Rectal smooth muscle tissue (tissue), 1 donor: ENCODE data around the gene OAS3.
"Not testable (repeated sequence)": the region's sequence is repeated elsewhere in the genome, so short reads cannot be mapped to it uniquely, and the experiment has no call there.

Experiments
- H3K27ac ChIP-seq: one replicate; pipeline ENCODE4 v1.7.0; 2013; ENCODE audit warnings: low read depth, low read length, inconsistent platforms
- H3K27me3 ChIP-seq: one replicate; pipeline ENCODE4 v1.7.0; 2013; ENCODE audit warnings: low read length; ENCODE audit not compliant: control insufficient read depth, insufficient read depth
- H3K36me3 ChIP-seq: one replicate; pipeline ENCODE4 v1.7.0; 2013; ENCODE audit warnings: low read length; ENCODE audit not compliant: control insufficient read depth, insufficient read depth
- H3K4me1 ChIP-seq: one replicate; pipeline ENCODE4 v1.7.0; 2013; ENCODE audit warnings: low read length; ENCODE audit not compliant: control insufficient read depth, insufficient read depth
- H3K4me3 ChIP-seq: one replicate; pipeline ENCODE4 v1.7.0; 2013; ENCODE audit warnings: low read length
- H3K9ac ChIP-seq: one replicate; pipeline ENCODE4 v1.7.0; 2013; ENCODE audit warnings: low read length

The OAS3 gene

DNA sequence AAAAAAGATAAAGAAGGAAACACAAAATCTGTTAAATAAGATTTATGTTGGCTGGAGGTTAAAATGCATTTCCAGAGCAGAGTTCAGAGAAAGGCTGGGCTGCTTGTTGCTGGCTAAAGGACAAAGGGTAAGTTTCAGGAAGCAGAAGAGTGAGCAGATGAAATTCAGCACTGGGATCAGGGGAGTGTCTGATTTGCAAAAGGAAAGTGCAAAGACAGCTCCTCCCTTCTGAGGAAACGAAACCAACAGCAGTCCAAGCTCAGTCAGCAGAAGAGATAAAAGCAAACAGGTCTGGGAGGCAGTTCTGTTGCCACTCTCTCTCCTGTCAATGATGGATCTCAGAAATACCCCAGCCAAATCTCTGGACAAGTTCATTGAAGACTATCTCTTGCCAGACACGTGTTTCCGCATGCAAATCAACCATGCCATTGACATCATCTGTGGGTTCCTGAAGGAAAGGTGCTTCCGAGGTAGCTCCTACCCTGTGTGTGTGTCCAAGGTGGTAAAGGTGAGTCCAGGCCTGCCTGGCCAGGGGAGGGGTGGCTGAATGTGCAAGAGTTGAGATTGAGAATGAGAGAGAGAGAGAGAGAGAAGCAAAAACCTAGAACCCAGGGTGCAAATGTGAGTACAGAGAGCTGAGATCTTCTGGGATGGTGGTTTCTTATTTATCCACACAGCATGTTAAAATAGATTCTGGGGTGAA is 31.4 kb upstream of the OAS3 start, which contains the start of gene OAS1:
TSS of gene OAS1 (plus strand) at position 251 of the 703 bp plus-strand sequence. CDS start at position 329, 78 bp downstream.
- peak within 1 kb of the TSS; percentile 86 for H3K9ac ChIP-seq
- peak within 1 kb of the TSS; percentile 91 for H3K4me3 ChIP-seq
- H3K4me1 ChIP-seq, result peaks cover 6% of the 10 kb centered on the region
- H3K27me3 ChIP-seq, result no peaks in the 10 kb centered on the region
- H3K36me3 ChIP-seq, result peaks cover 5% of the 10 kb centered on the region
- H3K27ac ChIP-seq, result peak within 1 kb of the TSS; percentile 67

DNA sequence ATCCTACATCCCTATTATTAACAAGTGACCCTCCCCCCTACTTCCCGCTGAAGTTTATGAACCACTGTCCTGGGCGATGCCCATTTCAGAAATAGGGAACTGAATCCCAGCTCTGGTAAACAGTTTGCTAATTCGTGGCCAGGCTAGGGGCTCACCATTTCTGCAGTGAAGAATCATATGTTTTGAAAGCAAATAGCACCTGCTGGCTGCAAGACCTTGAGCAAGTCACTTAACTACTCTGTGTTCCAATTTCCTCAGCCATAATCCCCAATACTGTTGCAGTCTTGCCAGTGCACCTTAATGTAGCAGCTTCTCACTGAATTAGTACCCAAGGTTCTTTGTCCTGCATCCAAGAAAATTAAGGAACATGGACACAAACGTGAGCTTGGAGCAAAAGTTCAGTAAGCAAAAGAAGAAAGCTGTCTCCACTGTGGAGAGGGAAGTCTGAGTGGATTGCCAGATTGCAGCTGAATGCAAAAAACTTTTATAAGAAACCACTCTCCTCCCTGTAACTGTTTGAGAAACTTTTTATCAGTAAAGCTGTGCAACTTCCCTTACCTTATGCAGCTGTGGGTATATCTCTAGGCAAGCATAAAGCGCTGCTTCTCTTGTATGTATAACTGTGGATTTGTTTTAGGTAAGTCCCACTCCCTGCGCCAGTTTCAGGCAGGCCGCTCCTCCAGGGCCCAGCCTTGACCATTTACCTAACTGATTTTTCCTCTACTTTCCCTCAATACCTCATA is 30.7 kb upstream of the OAS3 start:
- peaks cover 6% of the 10 kb centered on the region for H3K4me1 ChIP-seq
- H3K27me3 ChIP-seq, result no peaks in the 10 kb centered on the region
- peaks cover 5% of the 10 kb centered on the region for H3K36me3 ChIP-seq
- peak overlapping the region; percentile 67 for H3K27ac ChIP-seq
- no peak overlapping the region for H3K9ac ChIP-seq
- H3K4me3 ChIP-seq, result peak overlapping the region; percentile 91

DNA sequence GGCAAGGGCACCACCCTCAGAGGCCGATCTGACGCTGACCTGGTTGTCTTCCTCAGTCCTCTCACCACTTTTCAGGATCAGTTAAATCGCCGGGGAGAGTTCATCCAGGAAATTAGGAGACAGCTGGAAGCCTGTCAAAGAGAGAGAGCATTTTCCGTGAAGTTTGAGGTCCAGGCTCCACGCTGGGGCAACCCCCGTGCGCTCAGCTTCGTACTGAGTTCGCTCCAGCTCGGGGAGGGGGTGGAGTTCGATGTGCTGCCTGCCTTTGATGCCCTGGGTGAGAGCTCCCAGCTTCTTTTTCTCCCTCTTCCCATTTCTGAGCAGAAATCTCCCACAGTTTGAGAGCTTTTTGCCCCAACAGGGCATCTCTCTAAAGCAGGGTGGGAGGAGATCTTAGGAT is 29.7 kb upstream of the OAS3 start:
- Histone ChIP-seq H3K36me3 (peaks cover 5% of the 10 kb centered on the region), H3K4me1 (peaks cover 6% of the 10 kb centered on the region), H3K4me3 (peak overlapping the region; percentile 91), H3K27ac (no peak overlapping the region), H3K27me3 (no peaks in the 10 kb centered on the region), H3K9ac (no peak overlapping the region)

DNA sequence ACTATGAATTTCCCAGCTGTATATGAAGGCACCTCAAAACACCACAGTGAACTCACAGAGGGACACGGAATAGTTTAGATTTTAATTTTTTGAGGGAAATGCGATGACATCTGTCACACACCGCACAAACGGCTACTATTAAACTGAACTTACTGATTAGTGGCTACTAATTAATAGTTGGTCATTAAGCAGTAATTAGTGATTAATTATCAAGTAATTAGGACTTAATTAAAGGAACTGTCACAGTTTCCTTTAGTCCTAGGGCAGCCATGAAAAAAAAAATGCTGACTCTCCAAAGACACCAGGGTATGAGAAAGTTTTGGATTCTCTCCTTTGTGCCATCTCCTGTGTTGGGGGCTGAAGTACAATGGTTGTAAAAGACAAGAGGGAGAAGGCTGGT is 28.6 kb upstream of the OAS3 start:
- Histone ChIP-seq H3K36me3 (peaks cover 5% of the 10 kb centered on the region), H3K9ac (no peak overlapping the region), H3K27me3 (no peaks in the 10 kb centered on the region), H3K27ac (no peak overlapping the region), H3K4me3 (no peak overlapping the region), H3K4me1 (peaks cover 6% of the 10 kb centered on the region)

DNA sequence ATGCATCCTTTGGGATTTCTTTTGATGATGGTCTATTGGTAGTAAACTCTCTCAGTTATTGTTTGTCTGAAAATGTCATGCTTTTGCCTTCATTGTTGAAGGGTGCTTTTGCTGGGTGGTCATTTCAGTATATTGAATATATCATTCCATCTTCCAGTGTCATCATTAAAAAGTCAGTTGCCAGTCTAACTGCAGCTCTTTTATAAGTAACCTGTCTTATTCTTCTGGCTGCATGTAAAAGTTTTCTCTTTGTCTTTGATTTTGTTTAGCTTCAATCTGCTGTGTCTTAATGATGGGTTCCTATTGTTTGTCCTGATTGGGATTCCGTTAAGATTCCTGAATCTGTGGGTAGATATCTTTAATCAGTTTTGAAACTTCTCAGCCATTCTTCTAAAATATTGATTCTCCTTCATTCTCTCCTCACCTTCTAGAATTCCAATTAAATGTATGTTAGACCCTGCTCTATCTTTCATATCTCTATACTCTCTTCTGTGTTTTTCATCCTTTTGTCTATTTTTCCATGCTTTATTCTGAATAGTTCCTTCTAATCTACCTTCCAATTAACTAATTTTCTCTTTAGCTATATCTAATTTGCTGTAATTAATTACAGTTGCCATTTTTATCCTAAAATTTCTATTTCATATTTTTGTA is 25.1 kb upstream of the OAS3 start:
- no peak overlapping the region for H3K9ac ChIP-seq
- H3K36me3 ChIP-seq, result peaks cover 9% of the 10 kb centered on the region
- no peak overlapping the region for H3K4me3 ChIP-seq
- no peaks in the 10 kb centered on the region for H3K4me1 ChIP-seq
- no peak overlapping the region for H3K27ac ChIP-seq
- H3K27me3 ChIP-seq, result no peaks in the 10 kb centered on the region

DNA sequence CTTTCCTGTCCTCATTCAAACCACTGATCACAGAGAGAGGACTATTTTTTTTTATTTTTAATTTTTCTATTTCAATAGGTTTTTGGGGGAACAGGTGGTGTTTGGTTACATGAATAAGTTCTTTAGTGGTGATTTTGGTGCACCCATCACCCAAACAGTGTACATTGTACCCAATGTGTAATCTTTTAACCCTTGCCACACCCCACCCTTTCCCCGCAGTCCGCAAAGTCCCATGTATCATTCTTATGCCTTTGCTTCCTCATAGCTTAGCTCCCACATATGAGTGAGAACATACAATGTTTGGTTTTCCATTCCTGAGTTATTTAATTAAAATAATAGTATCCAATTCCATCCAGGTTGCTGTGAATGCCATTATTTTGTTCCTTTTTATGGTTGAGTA is 24.4 kb upstream of the OAS3 start:
- H3K9ac ChIP-seq, H3K27me3 ChIP-seq, H3K36me3 ChIP-seq: not testable (repeated sequence)

DNA sequence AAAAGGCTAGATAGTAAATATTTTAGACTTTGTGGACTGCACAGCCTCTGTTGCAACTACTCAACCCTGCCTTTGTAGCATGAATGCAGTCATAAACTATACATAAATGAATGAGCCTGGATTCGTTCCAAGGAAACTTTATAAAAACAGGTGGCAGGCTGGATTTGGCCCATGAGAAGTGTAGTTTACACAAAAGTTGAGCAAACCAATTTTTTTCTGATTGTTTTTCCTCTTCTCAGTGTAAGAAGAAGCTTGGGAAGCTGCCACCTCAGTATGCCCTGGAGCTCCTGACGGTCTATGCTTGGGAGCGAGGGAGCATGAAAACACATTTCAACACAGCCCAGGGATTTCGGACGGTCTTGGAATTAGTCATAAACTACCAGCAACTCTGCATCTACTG is 22.0 kb upstream of the OAS3 start:
- Histone ChIP-seq H3K4me1 (no peaks in the 10 kb centered on the region), H3K36me3 (peaks cover 13% of the 10 kb centered on the region), H3K4me3 (no peak overlapping the region), H3K27me3 (no peaks in the 10 kb centered on the region), H3K27ac (no peak overlapping the region), H3K9ac (no peak overlapping the region)

More for the DNA sequence above, 24.4 kb upstream of the OAS3 start:
- not testable (repeated sequence) for H3K4me3 ChIP-seq, H3K4me1 ChIP-seq, H3K27ac ChIP-seq

DNA sequence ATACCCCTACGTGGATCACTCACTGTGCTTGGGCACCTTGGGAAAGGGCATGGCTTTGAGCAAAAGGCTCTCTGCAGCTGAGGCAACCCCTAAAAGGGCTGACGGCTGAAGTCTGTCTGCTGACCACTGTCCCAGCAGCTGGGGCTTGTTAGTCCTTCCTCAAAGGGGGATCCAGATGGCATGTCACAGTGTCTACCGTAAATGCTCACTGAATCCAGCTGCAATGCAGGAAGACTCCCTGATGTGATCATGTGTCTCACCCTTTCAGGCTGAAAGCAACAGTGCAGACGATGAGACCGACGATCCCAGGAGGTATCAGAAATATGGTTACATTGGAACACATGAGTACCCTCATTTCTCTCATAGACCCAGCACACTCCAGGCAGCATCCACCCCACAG is 19.2 kb upstream of the OAS3 start:
- H3K9ac ChIP-seq, result no peak overlapping the region
- H3K27ac ChIP-seq, result no peak overlapping the region

DNA sequence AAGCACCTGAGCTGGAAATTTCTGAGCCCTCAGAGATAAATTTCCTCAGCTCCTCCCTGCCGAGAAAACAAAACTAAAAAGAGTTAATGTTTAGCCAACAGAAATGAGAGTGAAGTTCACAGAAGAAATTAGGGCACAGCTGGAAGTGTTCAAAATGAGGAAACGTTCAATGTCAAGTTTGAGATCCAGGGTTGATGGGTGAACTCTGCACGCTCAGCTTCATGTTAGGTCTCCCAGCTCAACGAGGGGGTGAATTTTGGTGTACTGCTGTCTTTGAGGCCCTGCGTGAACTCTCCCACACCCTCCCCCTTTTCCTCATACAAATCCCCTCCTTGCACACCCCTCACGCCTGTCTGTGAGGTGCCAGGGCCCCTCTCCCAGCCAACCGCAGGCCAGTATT is 13.3 kb upstream of the OAS3 start:
- no peaks in the 10 kb centered on the region for H3K4me1 ChIP-seq
- H3K9ac ChIP-seq, result no peak overlapping the region
- no peaks in the 10 kb centered on the region for H3K27me3 ChIP-seq
- H3K4me3 ChIP-seq, result no peak overlapping the region
- H3K36me3 ChIP-seq, result no peaks in the 10 kb centered on the region
- no peak overlapping the region for H3K27ac ChIP-seq

More for the DNA sequence above, 19.2 kb upstream of the OAS3 start:
- Histone ChIP-seq H3K4me1 (no peaks in the 10 kb centered on the region), H3K4me3 (no peak overlapping the region), H3K27me3 (no peaks in the 10 kb centered on the region), H3K36me3 (peaks cover 10% of the 10 kb centered on the region)

DNA sequence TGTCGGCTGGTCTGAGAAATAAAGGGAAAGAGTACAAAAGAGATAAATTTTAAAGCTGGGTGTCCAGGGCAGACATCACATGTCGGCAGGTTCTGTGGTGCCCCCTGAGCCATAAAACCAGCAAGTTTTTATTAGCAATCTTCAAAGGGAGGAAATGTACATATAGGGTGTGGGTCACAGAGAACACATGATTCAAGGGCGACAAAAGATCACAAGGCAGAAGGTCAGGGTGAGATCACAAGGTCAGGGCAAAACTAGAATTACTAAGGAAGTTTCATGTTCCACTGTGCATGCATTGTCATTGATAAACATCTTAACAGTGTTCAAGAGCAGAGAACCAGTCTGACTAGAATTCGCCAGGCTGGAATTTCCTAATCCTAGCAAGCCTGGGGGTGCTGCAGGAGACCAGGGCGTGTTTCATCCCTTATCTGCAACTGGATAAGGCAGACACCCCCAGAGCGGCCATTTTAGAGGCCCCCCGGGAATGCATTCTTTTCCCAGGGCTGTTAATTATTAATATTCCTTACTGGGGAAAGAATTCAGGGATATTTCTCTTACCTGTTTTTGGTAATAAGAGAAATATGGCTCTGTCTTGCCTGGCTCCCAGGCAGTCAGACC is 11.7 kb upstream of the OAS3 start:
- not testable (repeated sequence) for H3K9ac ChIP-seq, H3K4me1 ChIP-seq, H3K27me3 ChIP-seq, H3K36me3 ChIP-seq, H3K27ac ChIP-seq, H3K4me3 ChIP-seq

DNA sequence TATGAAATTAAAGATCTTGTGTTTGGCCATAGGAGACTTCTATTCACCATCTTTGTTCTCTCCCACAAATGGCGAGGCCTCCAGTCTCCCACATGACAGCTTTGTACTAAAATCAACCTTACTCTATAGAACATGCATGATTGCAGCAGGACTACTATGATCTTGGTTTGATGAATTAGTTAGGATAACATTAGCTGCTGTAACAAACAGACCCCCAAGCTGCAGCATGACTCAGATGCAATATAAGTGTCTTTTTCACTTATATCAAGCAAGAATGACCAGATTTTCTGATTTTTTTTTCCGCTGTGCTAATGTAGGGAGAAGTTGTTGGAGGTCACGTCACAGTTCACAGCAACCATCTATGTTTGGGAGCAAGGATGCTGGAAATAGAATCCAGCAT is 10.8 kb upstream of the OAS3 start:
- no peaks in the 10 kb centered on the region for H3K36me3 ChIP-seq
- H3K27ac ChIP-seq, result no peak overlapping the region
- H3K4me1 ChIP-seq, result no peaks in the 10 kb centered on the region

DNA sequence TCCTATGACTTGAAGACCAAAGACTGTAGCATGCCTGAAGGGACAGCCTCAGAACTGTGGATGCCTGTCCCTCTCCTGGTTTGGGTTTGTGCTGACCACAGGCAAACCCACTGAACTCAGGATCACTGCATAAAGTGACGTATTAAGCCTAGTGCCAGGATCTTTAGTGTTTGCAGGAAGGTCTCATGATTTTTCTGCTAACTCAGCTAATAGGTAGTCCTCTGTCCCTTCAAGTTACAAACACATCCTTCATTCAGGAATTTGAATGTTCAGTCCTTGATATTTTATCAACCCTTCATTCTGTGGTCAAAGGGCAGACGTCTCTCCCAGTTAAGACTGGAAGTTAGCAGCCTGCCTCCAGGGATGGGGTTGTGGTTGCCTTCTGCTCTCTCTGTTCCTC is 10.3 kb upstream of the OAS3 start:
- Histone ChIP-seq H3K36me3 (no peaks in the 10 kb centered on the region), H3K4me3 (no peak overlapping the region), H3K27ac (no peak overlapping the region), H3K27me3 (no peaks in the 10 kb centered on the region), H3K4me1 (no peaks in the 10 kb centered on the region), H3K9ac (no peak overlapping the region)

More for the DNA sequence above, 10.8 kb upstream of the OAS3 start:
- Histone ChIP-seq H3K27me3 (no peaks in the 10 kb centered on the region), H3K9ac (no peak overlapping the region), H3K4me3 (no peak overlapping the region)
